NB4 (cell line): ENCODE results near the gene STAC.

Experiments used
- DNase-seq: peaks from one replicate; pipeline ENCODE4 v3.0.0; 2010; ENCODE audit warnings: low read depth
- H3K4me3 ChIP-seq: one replicate; pipeline ENCODE4 v1.5.1; 2011; ENCODE audit warnings: mild to moderate bottlenecking, low read depth, low read length, moderate library complexity
- CTCF ChIP-seq: IDR thresholded peaks from one replicate; pipeline ENCODE4 v1.5.1; 2012; ENCODE audit warnings: low read depth, low read length
- MAX ChIP-seq: IDR thresholded peaks from 2 replicates; pipeline ENCODE4 v1.6.1; 2011; ENCODE audit warnings: low read depth, low read length
- MYC ChIP-seq: IDR thresholded peaks from 2 replicates; pipeline ENCODE4 v1.6.1; 2011; ENCODE audit warnings: low read depth, low read length
- POLR2A ChIP-seq: IDR thresholded peaks from 2 replicates; pipeline ENCODE4 v1.6.1; 2011; ENCODE audit warnings: mild to moderate bottlenecking; ENCODE audit not compliant: insufficient read length; ENCODE audit errors: extremely low read depth

Gene STAC

GRCh38 chr3:36501616-36502015 lies 121.3 kb downstream of the STAC start:
- no peak for TF ChIP-seq MAX
- TF ChIP-seq POLR2A: no peak
- no peak for TF ChIP-seq MYC
- TF ChIP-seq CTCF: no peak
- DNase-seq: no peak
- H3K4me3 ChIP-seq: no peak overlapping the region

- no peak for DNase-seq
- no peak overlapping the region for H3K4me3 ChIP-seq
- TF ChIP-seq CTCF: no peak
- no peak for TF ChIP-seq POLR2A
- no peak for TF ChIP-seq MAX
- no peak for TF ChIP-seq MYC
Measured at GRCh38 chr3:36505393-36505792, 125.1 kb downstream of the STAC start.

- no peak for TF ChIP-seq POLR2A
- no peak for TF ChIP-seq MYC
- no peak for TF ChIP-seq MAX
- no peak for TF ChIP-seq CTCF
- DNase-seq: no peak
- no peak overlapping the region for H3K4me3 ChIP-seq
Measured at GRCh38 chr3:36511791-36512486, 131.6 kb downstream of the STAC start.

GRCh38 chr3:36512555-36512954 lies 132.3 kb downstream of the STAC start:
- DNase-seq: no peak
- TF ChIP-seq MYC: no peak
- no peak for TF ChIP-seq POLR2A
- TF ChIP-seq CTCF: no peak
- TF ChIP-seq MAX: no peak
- H3K4me3 ChIP-seq: no peak overlapping the region

GRCh38 chr3:36514171-36514570 lies 133.9 kb downstream of the STAC start:
- no peak overlapping the region for H3K4me3 ChIP-seq
- TF ChIP-seq POLR2A: no peak
- TF ChIP-seq MYC: no peak
- TF ChIP-seq MAX: no peak
- no peak for TF ChIP-seq CTCF
- no peak for DNase-seq

GRCh38 chr3:36519682-36520081 lies 139.4 kb downstream of the STAC start:
- no peak overlapping the region for H3K4me3 ChIP-seq
- TF ChIP-seq MAX (no peak), CTCF (no peak), MYC (no peak), POLR2A (no peak)
- no peak for DNase-seq
